Stimulated activated CD4-positive, alpha-beta T cell treated with anti-CD3 and anti-CD28 coated beads, TNF-alpha, amount 100 ng/mL, for 1 hour (primary cell): ENCODE data around the gene ADAM11.
"Not testable (repeated sequence)": the region's sequence is repeated elsewhere in the genome, so short reads cannot be mapped to it uniquely, and the experiment has no call there.

Experiments
- DNase-seq, 3 donors: peaks; one replicate each; pipeline ENCODE4 v3.0.0-alpha.2; 2020; ENCODE audit warnings: low read depth in 3 of 3, low spot score in 1 of 3

The ADAM11 gene

DNA sequence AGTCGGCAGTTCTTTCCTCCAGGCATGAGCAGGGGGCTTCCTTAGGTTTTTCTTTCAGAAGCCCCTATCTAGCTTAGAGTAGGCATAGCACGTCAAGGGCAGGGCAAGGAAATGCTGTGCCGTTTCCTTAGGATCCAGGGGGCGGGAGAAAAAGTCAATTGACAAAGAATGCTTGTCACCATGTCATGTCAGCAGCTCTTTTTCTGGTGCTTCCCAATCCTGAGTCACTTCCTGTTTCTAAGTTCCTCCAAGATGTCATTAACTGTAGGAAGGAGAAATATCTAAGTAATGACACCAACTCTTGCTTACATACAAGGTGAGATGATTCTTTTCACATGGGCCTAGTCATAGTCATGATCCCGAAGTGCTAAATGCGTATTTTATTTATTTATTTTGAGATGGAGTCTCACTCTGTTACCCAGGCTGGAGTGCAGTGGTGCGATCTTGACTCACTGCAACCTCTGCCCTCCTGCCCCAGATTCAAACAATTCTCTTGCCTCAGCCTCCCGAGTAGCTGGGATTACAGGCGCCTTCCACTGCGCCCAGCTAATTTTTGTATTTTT lies 36.1 kb downstream of the ADAM11 start:
- no peak for DNase-seq

- no peak for DNase-seq
Observed at GRCh38 chr17:44795421-44795820, 36.6 kb downstream of the ADAM11 start.

- DNase-seq, result no peak
Observed at GRCh38 chr17:44795928-44796327, 37.1 kb downstream of the ADAM11 start.

DNA sequence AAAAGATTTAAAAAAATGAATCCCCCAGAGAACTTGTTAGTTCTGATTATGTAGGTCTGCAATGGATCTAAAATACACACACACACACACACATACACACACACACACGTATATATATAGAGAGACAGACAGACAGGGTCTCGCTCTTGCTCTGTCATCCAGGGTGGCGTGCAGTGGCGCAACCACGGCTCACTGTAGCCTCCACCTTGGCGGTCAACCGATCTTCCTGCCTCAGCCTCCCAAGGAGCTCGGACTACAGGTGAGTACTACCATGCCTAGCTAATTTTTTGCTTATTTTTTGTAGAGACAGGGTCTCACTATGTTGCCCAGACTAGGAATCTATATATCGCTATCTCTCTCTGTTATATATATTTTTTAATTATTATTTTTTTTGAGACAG lies 37.9 kb downstream of the ADAM11 start:
- DNase-seq, result no peak

- DNase-seq, result no peak
Observed at GRCh38 chr17:44797802-44798201, 39.0 kb downstream of the ADAM11 start.

GRCh38 chr17:44798356-44798755 lies 39.6 kb downstream of the ADAM11 start:
- no peak for DNase-seq

- no peak for DNase-seq
Observed at GRCh38 chr17:44801880-44802279, 43.1 kb downstream of the ADAM11 start.

DNA sequence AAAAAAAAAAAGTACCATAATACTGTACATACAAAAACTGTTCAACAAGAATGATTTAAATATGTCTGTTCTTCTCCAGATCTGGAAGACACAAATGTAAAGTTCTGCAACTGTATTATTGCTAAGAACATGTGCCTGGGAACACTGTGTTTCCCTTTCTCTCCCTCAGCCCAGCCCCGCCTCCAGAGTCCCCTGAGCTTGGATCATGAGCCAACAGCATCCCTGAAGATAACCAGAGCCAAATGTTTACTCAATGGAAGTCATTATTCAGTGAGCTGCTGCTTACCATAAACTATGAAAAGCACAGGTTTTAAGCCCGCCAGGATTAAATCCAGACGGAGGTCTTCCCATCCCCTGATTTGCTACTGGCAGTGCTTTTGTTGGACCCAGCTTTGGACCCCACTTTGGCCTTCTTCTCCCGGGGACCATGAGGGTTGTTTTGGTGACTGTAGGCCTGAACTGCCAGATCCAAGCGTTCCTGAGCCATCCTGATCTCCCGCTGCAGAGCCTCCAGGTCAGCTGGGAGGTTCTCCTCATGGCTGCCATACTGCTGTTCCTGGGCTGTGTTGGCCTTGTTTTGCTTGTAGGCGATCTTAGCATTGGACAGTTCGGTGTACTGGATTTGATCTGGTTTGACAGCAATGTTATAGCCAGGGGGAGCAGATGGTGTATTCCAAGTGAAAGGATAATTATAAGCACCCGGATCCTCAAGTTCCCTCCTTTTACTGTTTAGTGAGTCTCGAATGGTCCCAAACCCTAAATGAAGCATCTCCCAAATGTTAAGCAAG lies 45.7 kb downstream of the ADAM11 start:
- DNase-seq, result no peak

DNA sequence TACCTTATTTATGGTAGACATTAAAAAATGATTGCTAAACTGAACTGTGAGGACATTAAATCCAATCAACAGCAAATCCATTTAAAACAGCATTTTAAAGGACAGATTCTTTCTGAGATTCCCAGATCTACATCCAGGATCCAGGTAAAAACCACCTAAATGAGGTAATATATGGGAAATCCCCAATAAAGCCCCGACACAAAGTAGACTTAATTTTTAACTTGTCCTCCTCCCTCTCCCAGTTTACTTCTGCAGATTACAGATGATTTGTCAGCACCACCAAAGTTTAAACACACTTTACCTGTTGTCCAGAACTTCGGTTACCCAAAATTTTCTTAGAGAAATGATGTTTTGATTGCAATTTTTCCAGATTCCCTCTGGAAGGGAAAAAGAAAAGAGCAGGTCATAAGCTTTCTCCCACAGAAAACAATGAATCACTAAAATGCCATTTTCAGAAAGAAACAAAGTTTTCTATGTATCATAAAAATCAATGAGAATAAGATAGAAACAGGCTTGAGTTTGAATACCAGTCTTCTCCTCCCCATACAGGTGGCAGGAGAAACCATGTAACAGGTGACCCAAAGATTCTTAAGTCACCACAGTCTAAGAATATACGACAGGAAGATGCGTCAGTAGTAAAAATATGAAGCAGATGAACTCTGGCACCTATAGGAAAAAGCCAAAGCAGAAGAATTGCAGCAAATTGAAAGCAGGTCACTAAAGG lies 48.5 kb downstream of the ADAM11 start:
- no peak for DNase-seq

- no peak for DNase-seq
Observed at GRCh38 chr17:44807817-44808155, 49.0 kb downstream of the ADAM11 start.

GRCh38 chr17:44808156-44808555 lies 49.4 kb downstream of the ADAM11 start:
- no peak for DNase-seq

- DNase-seq, result not testable (repeated sequence)
Observed at GRCh38 chr17:44808656-44809388, 50.0 kb downstream of the ADAM11 start.

GRCh38 chr17:44812263-44812662 lies 53.5 kb downstream of the ADAM11 start:
- DNase-seq, result no peak

- not testable (repeated sequence) for DNase-seq
Observed at GRCh38 chr17:44818508-44818907, 59.7 kb downstream of the ADAM11 start.

GRCh38 chr17:44820631-44821212 lies 61.9 kb downstream of the ADAM11 start:
- no peak for DNase-seq

GRCh38 chr17:44825236-44825635 lies 66.4 kb downstream of the ADAM11 start:
- DNase-seq, result not testable (repeated sequence)

GRCh38 chr17:44826123-44826790 lies 67.5 kb downstream of the ADAM11 start:
- DNase-seq, result no peak

DNA sequence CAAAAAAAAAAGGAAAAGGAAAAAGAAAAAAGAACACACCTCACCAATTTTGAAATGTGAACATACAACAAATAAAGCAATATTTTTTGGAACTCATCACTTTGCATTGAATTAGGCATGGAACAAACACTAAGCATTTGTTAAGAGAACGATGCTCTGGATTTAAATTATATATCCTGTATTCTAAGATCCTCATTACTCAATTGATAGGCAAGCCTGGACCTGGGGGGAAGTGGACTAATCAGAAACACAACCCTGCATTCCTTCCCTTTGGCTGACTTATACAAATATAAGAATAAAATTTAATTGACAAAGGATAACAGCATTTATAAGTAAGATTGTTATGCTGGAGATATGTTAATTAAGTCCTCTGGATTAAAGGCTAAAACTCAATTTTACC lies 69.1 kb downstream of the ADAM11 start:
- no peak for DNase-seq

GRCh38 chr17:44828919-44829522 lies 70.2 kb downstream of the ADAM11 start:
- DNase-seq, result no peak
